Parietal lobe (tissue), 1 donor: ENCODE measurements around the gene SATB1. TPM values are rescaled to one million over a fixed set of nuclear protein-coding genes. Genes with fewer than 3 reads are reported as not detected.

ENCODE experiments used
- total RNA-seq: library from RNA; depleted of rRNA; stranded (reverse); fragments of >200 nt; gene quantifications from one replicate; pipeline ENCODE4 v1.2.3, GENCODE V29; 2014

The SATB1 gene
- 141 TPM for total RNA-seq

DNA sequence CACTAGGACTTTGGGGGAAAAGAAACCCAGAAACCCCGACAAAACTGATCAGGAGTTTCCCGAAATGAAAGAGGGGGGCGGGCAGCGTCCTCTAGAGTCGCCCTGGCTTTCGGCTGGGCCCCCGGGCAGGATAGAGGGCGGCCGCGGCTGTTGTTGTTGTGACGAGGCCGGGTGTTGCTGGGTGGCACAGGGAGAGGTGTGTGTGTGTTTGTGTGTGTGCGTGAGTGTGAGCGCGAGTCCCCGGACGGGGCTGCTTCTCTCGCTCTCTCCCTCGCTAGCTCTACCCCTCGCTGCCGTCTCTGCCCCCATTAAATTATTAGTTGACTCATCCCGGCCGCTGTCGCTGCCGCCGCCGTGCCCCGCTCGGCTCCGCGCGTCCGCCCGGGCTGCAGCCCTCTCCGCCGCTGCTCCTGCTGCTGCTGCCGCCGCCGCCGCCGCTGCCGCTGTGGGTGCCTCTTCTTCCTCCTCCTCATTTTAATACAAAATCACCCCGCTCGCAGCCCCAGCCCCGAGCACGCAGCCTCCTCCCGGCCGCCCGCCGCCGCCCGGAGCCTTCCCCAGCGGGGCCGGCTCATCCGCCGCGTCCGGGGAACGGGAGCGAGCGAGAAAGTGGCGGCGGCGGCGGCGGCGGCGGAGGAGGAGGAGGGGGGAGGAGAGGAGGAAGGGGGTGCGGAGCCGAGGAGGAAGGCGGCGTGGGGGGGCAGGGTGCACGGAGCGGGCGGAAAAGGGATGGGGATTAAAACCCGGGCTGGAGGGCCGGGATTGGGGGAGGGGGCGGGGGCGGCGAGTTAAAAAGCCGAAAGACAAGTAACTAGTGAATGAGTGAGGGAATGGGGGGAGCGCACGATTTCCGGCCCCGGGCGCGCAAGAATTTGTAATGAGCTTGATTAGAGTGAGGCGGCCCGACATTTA lies at the start of gene SATB1:
Gene SATB1 (minus strand): TSS at position 611 of the 912 bp plus-strand sequence. CDS start 4,372 bp downstream, outside the sequence.

